GM10266 (cell line): ENCODE results near the gene S100A11.

ENCODE experiments used
- DNase-seq: peaks from one replicate; pipeline ENCODE4 v3.0.0; 2012; ENCODE audit errors: extremely low spot score
- TF ChIP-seq, protein P1 (sequence below): IDR thresholded peaks from 2 replicates; pipeline ENCODE4 v1.5.1; 2012; ENCODE audit warnings: mild to moderate bottlenecking, low read depth; ENCODE audit not compliant: control insufficient read depth, insufficient read depth; ENCODE audit errors: missing control alignments

S100A11 gene

DNA sequence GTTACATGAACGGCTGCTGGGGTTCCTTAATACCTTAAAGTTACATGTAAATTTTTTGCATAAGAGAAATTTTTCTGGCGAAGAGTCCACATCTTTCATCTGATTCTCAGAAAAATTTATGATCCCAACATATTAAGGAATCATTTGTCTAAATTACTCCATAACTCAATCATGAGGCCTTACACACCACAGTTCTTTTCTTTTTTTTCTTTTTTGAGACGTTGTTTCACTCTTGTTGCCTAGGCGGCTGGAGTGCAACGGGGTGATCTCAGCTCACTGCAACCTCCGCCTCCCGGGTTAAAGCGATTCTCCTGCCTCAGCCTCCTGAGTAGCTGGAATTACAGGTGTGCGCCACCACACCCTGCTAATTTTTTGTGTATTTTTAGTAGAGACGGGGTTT is 2.1 kb upstream of the S100A11 start:
- TF ChIP-seq, protein P1, sequence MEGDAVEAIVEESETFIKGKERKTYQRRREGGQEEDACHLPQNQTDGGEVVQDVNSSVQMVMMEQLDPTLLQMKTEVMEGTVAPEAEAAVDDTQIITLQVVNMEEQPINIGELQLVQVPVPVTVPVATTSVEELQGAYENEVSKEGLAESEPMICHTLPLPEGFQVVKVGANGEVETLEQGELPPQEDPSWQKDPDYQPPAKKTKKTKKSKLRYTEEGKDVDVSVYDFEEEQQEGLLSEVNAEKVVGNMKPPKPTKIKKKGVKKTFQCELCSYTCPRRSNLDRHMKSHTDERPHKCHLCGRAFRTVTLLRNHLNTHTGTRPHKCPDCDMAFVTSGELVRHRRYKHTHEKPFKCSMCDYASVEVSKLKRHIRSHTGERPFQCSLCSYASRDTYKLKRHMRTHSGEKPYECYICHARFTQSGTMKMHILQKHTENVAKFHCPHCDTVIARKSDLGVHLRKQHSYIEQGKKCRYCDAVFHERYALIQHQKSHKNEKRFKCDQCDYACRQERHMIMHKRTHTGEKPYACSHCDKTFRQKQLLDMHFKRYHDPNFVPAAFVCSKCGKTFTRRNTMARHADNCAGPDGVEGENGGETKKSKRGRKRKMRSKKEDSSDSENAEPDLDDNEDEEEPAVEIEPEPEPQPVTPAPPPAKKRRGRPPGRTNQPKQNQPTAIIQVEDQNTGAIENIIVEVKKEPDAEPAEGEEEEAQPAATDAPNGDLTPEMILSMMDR = no peak
- no peak for DNase-seq

DNA sequence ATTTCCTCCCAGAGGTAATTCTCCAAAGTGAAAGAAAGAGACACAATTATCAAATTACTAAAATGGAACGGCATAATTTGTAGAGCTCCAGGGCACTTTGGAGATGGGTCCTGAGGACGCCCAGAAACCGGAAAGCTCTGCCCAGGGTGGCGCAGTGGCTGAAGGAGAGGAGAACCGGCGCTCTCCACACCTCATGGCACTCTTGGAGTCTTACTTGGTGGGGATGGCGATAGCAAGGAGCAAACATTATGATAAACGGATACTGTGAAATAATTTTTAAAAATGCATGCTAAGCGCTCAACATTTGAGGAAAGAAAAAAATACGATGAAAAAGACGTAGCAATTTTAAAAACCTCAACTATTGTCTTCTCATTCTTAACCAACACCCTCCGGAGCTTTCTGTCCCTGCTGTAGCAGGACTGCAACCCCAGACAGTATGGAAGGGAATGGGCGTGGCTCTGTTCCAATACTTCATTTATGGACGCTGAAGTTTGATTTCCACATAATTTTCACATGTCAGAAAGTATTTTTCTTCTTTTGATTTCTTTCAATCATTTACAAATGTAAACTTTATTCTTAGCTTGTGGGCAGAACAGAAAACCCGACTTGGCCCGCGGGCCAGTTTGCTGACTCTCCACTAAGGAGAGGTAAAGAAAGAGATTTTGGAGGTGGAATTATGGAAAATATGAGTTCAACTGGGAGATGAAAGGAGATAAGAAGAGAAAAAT is 1.1 kb downstream of the S100A11 start:
- DNase-seq = no peak
- TF ChIP-seq, protein P1 = no peak

DNA sequence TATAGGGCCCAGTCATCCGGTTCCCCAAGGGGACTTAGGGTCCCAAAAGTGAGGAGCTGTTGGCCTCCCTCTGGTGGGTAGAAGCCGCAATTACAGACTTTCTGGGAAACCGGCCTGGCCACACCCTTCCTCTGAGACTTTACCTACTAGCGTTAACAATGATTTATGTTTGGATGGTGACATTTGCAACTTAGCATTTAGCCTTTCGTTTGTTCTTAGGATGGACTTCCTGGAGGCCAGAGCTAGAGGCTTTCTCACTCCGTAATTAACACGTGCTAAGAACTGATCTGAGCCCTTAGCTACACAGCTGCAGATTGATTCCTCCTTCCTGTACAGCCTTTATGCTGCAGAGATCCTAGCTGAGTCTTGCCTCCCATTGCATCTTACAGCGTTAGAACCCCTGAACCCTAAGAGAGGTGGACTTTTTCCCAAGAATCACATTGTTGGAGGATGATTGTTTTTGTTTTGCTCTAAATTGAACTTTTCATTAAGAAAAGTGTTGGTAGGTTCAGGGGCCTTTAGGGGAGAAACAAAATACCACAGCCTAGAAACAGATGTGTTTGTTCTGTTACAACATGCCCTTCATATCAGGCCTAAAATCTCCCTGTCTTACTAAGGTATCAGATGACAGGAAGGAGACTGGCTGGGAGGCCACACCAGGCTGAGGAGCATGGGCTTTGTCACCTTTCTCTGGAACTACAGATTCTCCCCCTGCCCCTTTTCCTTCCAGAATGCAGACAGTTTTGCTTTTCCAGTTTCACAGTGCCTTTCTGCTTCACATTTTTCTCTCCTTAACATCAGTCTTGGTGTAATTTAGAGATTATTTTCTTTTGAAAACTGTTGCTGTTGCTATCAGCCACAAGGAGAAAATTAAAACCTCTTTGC is 1.9 kb downstream of the S100A11 start:
- TF ChIP-seq, protein P1 = peak; percentile 56
- peak; percentile 79 for DNase-seq

- DNase-seq = no peak
- TF ChIP-seq, protein P1 = no peak
These were observed 2.5 kb downstream of the S100A11 start for GRCh38 chr1:152034324-152034653.

GRCh38 chr1:152029929-152030211 is 6.9 kb downstream of the S100A11 start:
- TF ChIP-seq, protein P1 = no peak

DNA sequence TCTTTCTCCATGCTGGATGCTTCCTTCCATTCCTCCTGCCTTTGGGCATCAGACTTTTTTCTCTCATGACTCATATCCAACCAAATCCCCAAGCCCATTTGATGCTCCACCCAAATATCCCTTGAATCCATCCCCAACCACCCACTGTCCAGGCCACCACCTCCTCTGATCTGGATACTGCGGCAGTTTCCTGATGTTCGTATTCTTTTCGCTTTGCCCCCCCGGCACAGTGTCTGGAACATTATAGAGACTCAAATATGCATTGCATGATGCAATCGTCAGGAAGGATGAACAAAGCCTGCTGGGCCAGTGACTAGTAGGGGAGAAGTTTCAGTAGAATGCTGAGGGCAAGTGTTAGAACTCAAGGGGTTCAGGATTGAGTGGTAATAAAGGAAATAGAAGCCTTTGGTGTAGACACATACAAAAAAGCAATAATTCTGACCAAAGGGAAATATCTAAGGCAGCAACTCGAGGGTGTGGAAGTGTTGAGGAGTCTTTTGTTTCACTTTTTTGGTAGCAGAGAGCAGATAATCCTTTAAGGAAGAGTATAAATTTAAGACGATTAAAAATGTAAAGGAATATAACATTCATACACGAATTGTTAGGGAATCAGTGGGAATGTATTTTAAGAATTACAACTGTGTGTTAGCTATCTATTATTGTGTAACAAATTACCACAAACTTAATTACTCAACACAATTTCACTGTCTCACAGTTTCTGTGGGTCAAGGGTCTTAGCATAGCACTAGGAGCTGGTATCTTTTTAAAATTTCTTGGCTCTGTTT is 7.5 kb downstream of the S100A11 start:
- no peak for DNase-seq
- TF ChIP-seq, protein P1 = no peak

More at GRCh38 chr1:152029929-152030211, 6.9 kb downstream of the S100A11 start:
- DNase-seq = no peak
